Calu3 (cell line): ENCODE data around the gene RPS19BP1. TPM values are rescaled to one million over a fixed set of nuclear protein-coding genes. Genes with fewer than 3 reads are reported as not detected.
"Not testable (repeated sequence)": the region's sequence is repeated elsewhere in the genome, so short reads cannot be mapped to it uniquely, and the experiment has no call there.

Source experiments
- BruUV-seq: library from RNA; stranded (reverse); fragments of 400-500 nt; replicated peaks from 2 replicates; lab custom pipeline; 2021; lab: Mats Ljungman, UMichigan
- CTCF ChIA-PET: fragments of 300-600 bp; sonication (Branson Sonifier 250); formaldehyde crosslinking; loops from one replicate; lab custom pipeline; 2022; ENCODE audit warnings: antibody characterized with exemption; lab: Charles Lee
- DNase-seq: peaks from one replicate; pipeline ENCODE4 v3.0.0; 2022
- H3K27ac Mint-ChIP-seq: one replicate; pipeline ENCODE4 v1.8.0; 2022; ENCODE audit warnings: mixed read lengths; ENCODE audit not compliant: unreplicated experiment
- H3K27me3 Mint-ChIP-seq: one replicate; pipeline ENCODE4 v1.8.0; 2022; ENCODE audit warnings: mixed read lengths; ENCODE audit not compliant: unreplicated experiment
- H3K36me3 Mint-ChIP-seq: one replicate; pipeline ENCODE4 v1.8.0; 2022; ENCODE audit warnings: mild to moderate bottlenecking, moderate library complexity, mixed read lengths; ENCODE audit not compliant: insufficient read depth, unreplicated experiment
- H3K4me1 Mint-ChIP-seq: one replicate; pipeline ENCODE4 v1.8.0; 2022; ENCODE audit warnings: mild to moderate bottlenecking, low read depth, mixed read lengths; ENCODE audit not compliant: unreplicated experiment
- H3K4me3 Mint-ChIP-seq: one replicate; pipeline ENCODE4 v1.8.0; 2022; ENCODE audit warnings: mild to moderate bottlenecking, low read depth, moderate library complexity, mixed read lengths; ENCODE audit not compliant: unreplicated experiment
- H3K9me3 Mint-ChIP-seq: one replicate; pipeline ENCODE4 v1.8.0; 2022; ENCODE audit warnings: low read depth, mixed read lengths; ENCODE audit not compliant: unreplicated experiment
- intact Hi-C: fragments of 100-400 bp; cut with micrococcal nuclease; formaldehyde crosslinking; loops from one replicate; pipeline ENCODE4 v1.10.0; 2022; ENCODE audit not compliant: unreplicated experiment
- total RNA-seq: library from RNA; stranded (reverse); gene quantifications from 2 replicates; pipeline ENCODE4 v1.2.3, GENCODE V29; 2022
- TF ChIP-seq, protein P1 (sequence below): fragments of 200-600 bp; IDR thresholded peaks from one replicate; pipeline ENCODE4 v1.8.0; 2022; ENCODE audit warnings: antibody characterized with exemption; ENCODE audit not compliant: unreplicated experiment

Gene RPS19BP1
- total RNA-seq, 1 experiment from 2014 or later, result 87.7 TPM

DNA sequence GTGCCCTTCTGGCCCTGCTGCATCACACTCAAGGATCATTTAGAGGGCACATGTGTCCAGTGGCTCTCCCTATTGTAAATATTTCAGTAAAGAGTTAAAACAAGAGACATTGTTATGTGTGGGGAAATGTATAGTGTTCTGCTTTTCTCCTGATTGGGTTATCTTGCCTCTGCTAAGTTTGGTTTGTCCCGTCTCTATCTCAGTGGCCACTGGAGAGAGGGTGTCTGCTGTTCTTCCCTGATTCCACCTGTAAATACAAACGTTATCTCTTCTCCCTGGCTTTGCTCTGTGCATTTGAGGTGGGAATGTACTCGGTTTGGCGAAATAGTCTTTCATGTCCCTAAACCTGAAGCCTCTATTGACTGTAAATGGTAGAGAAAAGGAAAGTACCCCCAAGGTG is 24.2 kb downstream of the RPS19BP1 start:
- BruUV-seq, result no TSS peak
- Mint-ChIP-seq H3K4me1 (peaks cover 25% of the 10 kb centered on the region), H3K36me3 (peaks cover 78% of the 10 kb centered on the region), H3K4me3 (no peak overlapping the region), H3K27me3 (no peaks in the 10 kb centered on the region), H3K9me3 (no peaks in the 10 kb centered on the region), H3K27ac (no peak overlapping the region)
- DNase-seq, result no peak
- intact Hi-C loops, result no loop called here
- TF ChIP-seq, protein P1, sequence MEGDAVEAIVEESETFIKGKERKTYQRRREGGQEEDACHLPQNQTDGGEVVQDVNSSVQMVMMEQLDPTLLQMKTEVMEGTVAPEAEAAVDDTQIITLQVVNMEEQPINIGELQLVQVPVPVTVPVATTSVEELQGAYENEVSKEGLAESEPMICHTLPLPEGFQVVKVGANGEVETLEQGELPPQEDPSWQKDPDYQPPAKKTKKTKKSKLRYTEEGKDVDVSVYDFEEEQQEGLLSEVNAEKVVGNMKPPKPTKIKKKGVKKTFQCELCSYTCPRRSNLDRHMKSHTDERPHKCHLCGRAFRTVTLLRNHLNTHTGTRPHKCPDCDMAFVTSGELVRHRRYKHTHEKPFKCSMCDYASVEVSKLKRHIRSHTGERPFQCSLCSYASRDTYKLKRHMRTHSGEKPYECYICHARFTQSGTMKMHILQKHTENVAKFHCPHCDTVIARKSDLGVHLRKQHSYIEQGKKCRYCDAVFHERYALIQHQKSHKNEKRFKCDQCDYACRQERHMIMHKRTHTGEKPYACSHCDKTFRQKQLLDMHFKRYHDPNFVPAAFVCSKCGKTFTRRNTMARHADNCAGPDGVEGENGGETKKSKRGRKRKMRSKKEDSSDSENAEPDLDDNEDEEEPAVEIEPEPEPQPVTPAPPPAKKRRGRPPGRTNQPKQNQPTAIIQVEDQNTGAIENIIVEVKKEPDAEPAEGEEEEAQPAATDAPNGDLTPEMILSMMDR, result no peak
- CTCF ChIA-PET, result no interaction called here

- CTCF ChIA-PET, result not testable (repeated sequence)
Observed at GRCh38 chr22:39507021-39507420, 25.5 kb downstream of the RPS19BP1 start.

GRCh38 chr22:39504071-39504470 is 28.5 kb downstream of the RPS19BP1 start:
- Mint-ChIP-seq H3K27ac (no peak overlapping the region), H3K4me3 (peak overlapping the region; percentile 91), H3K36me3 (peaks cover 63% of the 10 kb centered on the region), H3K27me3 (no peaks in the 10 kb centered on the region), H3K9me3 (no peaks in the 10 kb centered on the region), H3K4me1 (peaks cover 43% of the 10 kb centered on the region)
- BruUV-seq, result no TSS peak
- TF ChIP-seq, protein P1, result no peak
- CTCF ChIA-PET, result no interaction called here
- intact Hi-C loops, result no loop called here
- no peak for DNase-seq

More at GRCh38 chr22:39507021-39507420, 25.5 kb downstream of the RPS19BP1 start:
- H3K4me3 Mint-ChIP-seq, intact Hi-C loops, H3K27me3 Mint-ChIP-seq, H3K27ac Mint-ChIP-seq, H3K9me3 Mint-ChIP-seq, BruUV-seq, DNase-seq: not testable (repeated sequence)
- H3K4me1 Mint-ChIP-seq, result peaks cover 29% of the 10 kb centered on the region
- peaks cover 81% of the 10 kb centered on the region for H3K36me3 Mint-ChIP-seq

DNA sequence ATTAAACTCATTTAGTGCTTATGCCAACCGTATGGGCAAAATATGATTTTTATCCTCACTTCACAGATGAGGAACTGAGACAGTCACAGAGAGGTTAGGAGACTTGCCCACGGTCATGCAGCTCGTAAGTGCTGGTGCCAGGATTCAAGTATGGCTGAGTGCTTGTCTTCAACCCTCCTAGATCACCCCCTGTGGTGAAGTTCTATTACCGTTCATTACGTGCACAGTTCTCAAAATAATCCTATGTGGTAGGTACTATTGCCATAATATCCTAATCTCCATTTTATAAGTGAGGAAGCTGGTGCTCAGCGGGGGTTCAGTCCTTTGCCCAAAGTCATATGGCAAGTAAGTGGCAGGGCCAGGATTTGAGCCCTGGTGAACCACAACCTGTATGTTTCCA is 28.9 kb downstream of the RPS19BP1 start:
- CTCF ChIA-PET, result no interaction called here
- TF ChIP-seq, protein P1, result no peak
- no TSS peak for BruUV-seq
- no peaks in the 10 kb centered on the region for H3K9me3 Mint-ChIP-seq
- H3K27me3 Mint-ChIP-seq, result no peaks in the 10 kb centered on the region
- H3K4me1 Mint-ChIP-seq, result peaks cover 44% of the 10 kb centered on the region
- peak overlapping the region; percentile 91 for H3K4me3 Mint-ChIP-seq
- DNase-seq, result no peak
- intact Hi-C loops, result no loop called here
- no peak overlapping the region for H3K27ac Mint-ChIP-seq
- H3K36me3 Mint-ChIP-seq, result peaks cover 61% of the 10 kb centered on the region

GRCh38 chr22:39502789-39503409 is 29.6 kb downstream of the RPS19BP1 start:
- no peak overlapping the region for H3K27ac Mint-ChIP-seq
- peaks cover 46% of the 10 kb centered on the region for H3K4me1 Mint-ChIP-seq
- no peak for DNase-seq
- peak overlapping the region; percentile 91 for H3K4me3 Mint-ChIP-seq
- TSS peak; percentile 59 for BruUV-seq
- no peaks in the 10 kb centered on the region for H3K9me3 Mint-ChIP-seq
- CTCF ChIA-PET, result interaction anchor here (0.9 to 1.5 kb wide), 4 partner anchors 11 to 26 kb away, joined by 3 to 6 read pairs (median 5); partner anchors contain the start of gene ATF4
- intact Hi-C loops, result no loop called here
- H3K27me3 Mint-ChIP-seq, result no peaks in the 10 kb centered on the region
- H3K36me3 Mint-ChIP-seq, result peaks cover 54% of the 10 kb centered on the region
- TF ChIP-seq, protein P1, result no peak
